Neural crest cell (in vitro differentiated cells): ENCODE measurements around the gene SEPSECS. TPM values are rescaled to one million over a fixed set of nuclear protein-coding genes. Genes with fewer than 3 reads are reported as not detected.

ENCODE experiments used
- DNase-seq: peaks from one replicate; pipeline ENCODE4 v3.0.0; 2021; ENCODE audit warnings: low read depth, mixed read lengths, low spot score
- H3K27ac Mint-ChIP-seq: one replicate; pipeline ENCODE4 v1.8.0; 2021; ENCODE audit warnings: mild to moderate bottlenecking, mixed read lengths; ENCODE audit not compliant: unreplicated experiment
- H3K27me3 Mint-ChIP-seq: 2 replicates; pipeline ENCODE4 v1.8.0; 2021; ENCODE audit warnings: low read depth, mild to moderate bottlenecking, mixed read lengths
- H3K36me3 Mint-ChIP-seq: 2 replicates; pipeline ENCODE4 v1.8.0; 2021; ENCODE audit warnings: low read depth, mild to moderate bottlenecking, mixed read lengths
- H3K4me1 Mint-ChIP-seq: 2 replicates; pipeline ENCODE4 v1.8.0; 2021; ENCODE audit warnings: mixed read lengths
- H3K4me3 Mint-ChIP-seq: one replicate; pipeline ENCODE4 v1.8.0; 2021; ENCODE audit warnings: mild to moderate bottlenecking, mixed read lengths
- H3K9me3 Mint-ChIP-seq: 2 replicates; pipeline ENCODE4 v1.8.0; 2021; ENCODE audit warnings: mixed read lengths
- total RNA-seq: library from RNA; stranded (reverse); gene quantifications from 2 replicates; pipeline ENCODE4 v1.2.1, GENCODE V29; 2021
- TF ChIP-seq, protein P1 (sequence below): fragments of 200-600 bp; sonication (generic); conservative IDR thresholded peaks from 2 replicates; pipeline ENCODE4 v1.5.0; 2021; ENCODE audit warnings: antibody characterized with exemption, mild to moderate bottlenecking

The SEPSECS gene
- total RNA-seq, 1 donor from 2014 or later: 9.3 TPM

DNA sequence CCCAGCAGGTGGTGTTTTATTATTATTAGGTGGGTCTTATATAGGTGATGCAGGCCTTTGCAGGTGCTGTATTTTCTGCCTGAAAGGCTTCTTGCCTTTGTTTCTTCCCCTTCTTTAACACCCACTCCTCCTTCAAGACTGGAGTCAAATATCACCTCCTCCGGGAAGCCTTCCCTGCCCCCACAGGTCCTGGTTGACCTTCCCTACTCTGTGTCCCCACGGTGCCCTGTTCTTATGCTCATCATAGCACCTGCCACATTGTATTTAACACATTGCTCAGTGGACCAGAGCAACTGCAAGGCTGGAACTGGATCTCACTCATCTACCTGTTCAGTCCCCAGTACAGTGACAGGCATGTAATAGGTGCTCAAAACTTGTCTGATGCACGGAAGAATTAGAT lies 89.7 kb downstream of the SEPSECS start:
- Mint-ChIP-seq H3K27me3 (peaks cover 3% of the 10 kb centered on the region), H3K27ac (no peak overlapping the region)
- no peak for DNase-seq

More for the DNA sequence above, 89.7 kb downstream of the SEPSECS start:
- Mint-ChIP-seq H3K4me1 (no peaks in the 10 kb centered on the region), H3K9me3 (no peaks in the 10 kb centered on the region), H3K36me3 (no peaks in the 10 kb centered on the region), H3K4me3 (no peak overlapping the region)
- TF ChIP-seq, protein P1, sequence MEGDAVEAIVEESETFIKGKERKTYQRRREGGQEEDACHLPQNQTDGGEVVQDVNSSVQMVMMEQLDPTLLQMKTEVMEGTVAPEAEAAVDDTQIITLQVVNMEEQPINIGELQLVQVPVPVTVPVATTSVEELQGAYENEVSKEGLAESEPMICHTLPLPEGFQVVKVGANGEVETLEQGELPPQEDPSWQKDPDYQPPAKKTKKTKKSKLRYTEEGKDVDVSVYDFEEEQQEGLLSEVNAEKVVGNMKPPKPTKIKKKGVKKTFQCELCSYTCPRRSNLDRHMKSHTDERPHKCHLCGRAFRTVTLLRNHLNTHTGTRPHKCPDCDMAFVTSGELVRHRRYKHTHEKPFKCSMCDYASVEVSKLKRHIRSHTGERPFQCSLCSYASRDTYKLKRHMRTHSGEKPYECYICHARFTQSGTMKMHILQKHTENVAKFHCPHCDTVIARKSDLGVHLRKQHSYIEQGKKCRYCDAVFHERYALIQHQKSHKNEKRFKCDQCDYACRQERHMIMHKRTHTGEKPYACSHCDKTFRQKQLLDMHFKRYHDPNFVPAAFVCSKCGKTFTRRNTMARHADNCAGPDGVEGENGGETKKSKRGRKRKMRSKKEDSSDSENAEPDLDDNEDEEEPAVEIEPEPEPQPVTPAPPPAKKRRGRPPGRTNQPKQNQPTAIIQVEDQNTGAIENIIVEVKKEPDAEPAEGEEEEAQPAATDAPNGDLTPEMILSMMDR: no peak

Other genes starting within 250 kb of the SEPSECS start
- gene CCDC149, start 247.4 kb downstream of the SEPSECS start, total RNA-seq: 9.2 and 11.9 TPM in 2 replicates
- 4.3 and 4.6 TPM in 2 replicates for gene LGI2, start 129.5 kb downstream of the SEPSECS start, total RNA-seq
- gene PI4K2B, start 73.6 kb upstream of the SEPSECS start, total RNA-seq: 10.7 and 11.6 TPM in 2 replicates
- 11.3 and 11.5 TPM in 2 replicates for gene ZCCHC4, start 152.3 kb upstream of the SEPSECS start, total RNA-seq
- gene ANAPC4, start 216.8 kb upstream of the SEPSECS start, total RNA-seq: 32.4 and 34.1 TPM in 2 replicates